K562 (cell line): ENCODE results near the gene TMEM184B. TPM values are rescaled to one million over a fixed set of nuclear protein-coding genes. Genes with fewer than 3 reads are reported as not detected.

Experiments used
- ATF1 ChIP-seq, 2 experiments: fragments of 450-650 bp in 1 of 2; IDR thresholded peaks; 2 replicates each; pipeline ENCODE4 v1.6.1; 2016; ENCODE audit warnings: missing compliant biosample characterization in 1 of 2, missing genetic modification characterization in 1 of 2
- BRD9 ChIP-seq: fragments of 450-650 bp; IDR thresholded peaks from 2 replicates; pipeline ENCODE4 v1.6.1; 2018; ENCODE audit warnings: low read depth; ENCODE audit not compliant: partially characterized antibody
- CAMTA2 ChIP-seq: fragments of 250-450 bp; sonication (Bioruptor Pico); conservative IDR thresholded peaks from 2 replicates; pipeline ENCODE4 v1.5.1; 2022
- ELF1 ChIP-seq: fragments of 200-800 bp; sonication (Bioruptor generic); IDR thresholded peaks from 2 replicates; pipeline ENCODE4 v1.6.1; 2016; ENCODE audit warnings: missing genetic modification characterization, missing compliant biosample characterization
- ELF4 ChIP-seq: fragments of 450-650 bp; formaldehyde crosslinking; IDR thresholded peaks from 2 replicates; pipeline ENCODE4 v1.4.0; 2022; ENCODE audit warnings: missing genetic modification characterization
- GABPB1 ChIP-seq: sonication (generic); formaldehyde crosslinking; IDR thresholded peaks from 2 replicates; pipeline ENCODE4 v1.8.0; 2022; ENCODE audit warnings: mild to moderate bottlenecking, missing genetic modification reagents
- NFATC3 ChIP-seq: fragments of 450-650 bp; IDR thresholded peaks from 2 replicates; pipeline ENCODE4 v1.6.1; 2017; ENCODE audit warnings: mild to moderate bottlenecking
- SMAD4 ChIP-seq: fragments of 250-450 bp; sonication (Bioruptor Pico); conservative IDR thresholded peaks from 2 replicates; pipeline ENCODE4 v1.8.0; 2021; ENCODE audit warnings: inconsistent platforms, mild to moderate bottlenecking, moderate library complexity
- SP2 ChIP-seq: IDR thresholded peaks from 2 replicates; pipeline ENCODE4 v1.6.1; 2011; ENCODE audit warnings: mild to moderate bottlenecking, low read depth, low read length, moderate library complexity; ENCODE audit not compliant: poor library complexity, severe bottlenecking; ENCODE audit errors: extremely low read depth
- SUPT5H ChIP-seq: fragments of 450-650 bp; IDR thresholded peaks from 2 replicates; pipeline ENCODE4 v1.6.1; 2016
- TAF1 ChIP-seq: IDR thresholded peaks from 2 replicates; pipeline ENCODE4 v1.6.1; 2011; ENCODE audit warnings: mild to moderate bottlenecking, low read length, moderate library complexity; ENCODE audit not compliant: insufficient read depth, control insufficient read depth, severe bottlenecking; ENCODE audit errors: extremely low read depth
- TAF7 ChIP-seq: fragments of 450-650 bp; IDR thresholded peaks from 2 replicates; pipeline ENCODE4 v1.6.1; 2016; ENCODE audit warnings: missing genetic modification characterization, missing compliant biosample characterization
- ZFX ChIP-seq: sonication (generic); formaldehyde crosslinking; IDR thresholded peaks from 2 replicates; pipeline ENCODE4 v1.8.0; 2022; ENCODE audit warnings: mild to moderate bottlenecking, missing genetic modification reagents, moderate library complexity
- ZNF318 ChIP-seq, 2 experiments: fragments of 450-650 bp; IDR thresholded peaks; 2 replicates each; pipeline ENCODE4 v1.6.1; 2016; ENCODE audit warnings: mild to moderate bottlenecking in 2 of 2, borderline replicate concordance in 1 of 2, low read depth in 1 of 2, moderate library complexity in 1 of 2
- ZNF639 ChIP-seq, 2 experiments: fragments of 200-800 bp in 1 of 2; sonication (Bioruptor generic) in 1 of 2; sonication (generic) in 1 of 2; formaldehyde crosslinking in 1 of 2; IDR thresholded peaks in 1 of 2; conservative IDR thresholded peaks in 1 of 2; 2 replicates each; pipeline versions ENCODE4 v1.5.0 to v1.6.1; 2016 to 2020; ENCODE audit warnings: missing compliant biosample characterization in 1 of 2, missing genetic modification characterization in 1 of 2, missing genetic modification reagents in 1 of 2
- polyA plus RNA-seq, 8 experiments: library from polyadenylated mRNA; depleted of rRNA in 4 of 8; stranded (reverse) in 5 of 8; unstranded in 3 of 8; fragments of >200 nt; fragmentation: Nextera tagmentation in 2 of 8; fragmentation: Illumina TruSeq in 1 of 8; extraction: Ambion mirVana in 2 of 8; extraction: Trizol in 1 of 8; gene quantifications; 2 replicates each; pipeline versions ENCODE4 v1.2.1 to v1.2.3, GENCODE V29; 2011 to 2014; ENCODE audit warnings: inconsistent platforms in 1 of 8, missing spikeins in 1 of 8
- total RNA-seq, 7 experiments: library from RNA; depleted of rRNA in 6 of 7; stranded (reverse); fragments of >200 nt in 6 of 7; fragmentation: Illumina TruSeq in 2 of 7; extraction: Trizol in 2 of 7; gene quantifications; 2 replicates each; pipeline versions ENCODE4 v1.2.1 to v1.2.3, GENCODE V29; 2011 to 2021; ENCODE audit warnings: low replicate concordance in 1 of 7

Gene TMEM184B
- total and polyA plus RNA-seq, 9 of the 15 experiments (the other 6 are each of a cell fraction or from before 2014, with no cell fraction given) = 0.31 to 25.1 (median 6.2) TPM

GRCh38 chr22:38317122-38317994, 44.5 kb upstream of the TMEM184B start, which contains the start of gene CSNK1E (continued):
- TF ChIP-seq ZNF318 (IDR thresholded peaks at IDR 0.05; ENCODE audit: borderline replicate concordance in 1 of 2, low read depth in 1 of 2) (no peak), GABPB1 (0 out of 2 replicates have a peak, but pooled peaks have one; percentile 16), SMAD4 (CRISPR knock-in tag) (peak; percentile 7; the same call in 1 of the 2 replicates), SUPT5H (no peak), BRD9 (peak; percentile 28), TAF1 (peak; percentile 19), CAMTA2 (CRISPR knock-in tag) (no peak), TAF7 (tag) (peak; percentile 43; the same call in 1 of the 2 replicates), ELF4 (CRISPR knock-in tag) (no peak), ATF1 (CRISPR knock-in tag; IDR thresholded peaks at IDR 0.05) (no peak), ATF1 (tag; IDR thresholded peaks at IDR 0.05) (no peak), ZNF639 (CRISPR knock-in tag; conservative IDR thresholded peaks at IDR 0.05 in 1 of 2, IDR thresholded peaks at IDR 0.05 in 1 of 2) (peak in 1 of 2 experiments; percentile 98; a peak in 2 of 4 replicates), ZFX (CRISPR knock-in tag) (peak; percentile 15; the same call in 1 of the 2 replicates), NFATC3 (no peak), SP2 (no peak), ELF1 (tag) (no peak)
